Stimulated activated CD4-positive, alpha-beta T cell treated with anti-CD3 and anti-CD28 coated beads, Interleukin-1b, Interleukin-23, amount 100 ng/mL, for 24 hours (primary cell): ENCODE data around the gene CNTN4.
"Not testable (repeated sequence)": the region's sequence is repeated elsewhere in the genome, so short reads cannot be mapped to it uniquely, and the experiment has no call there.

Source experiments
- DNase-seq, 4 experiments: peaks; one replicate each; pipeline ENCODE4 v3.0.0-alpha.2; 2020; ENCODE audit warnings: low read depth in 4 of 4, low spot score in 1 of 4

Gene CNTN4

GRCh38 chr3:2896308-2896939 is 797.8 kb downstream of the CNTN4 start:
- no peak for DNase-seq

GRCh38 chr3:2897821-2898220 is 799.2 kb downstream of the CNTN4 start:
- DNase-seq: no peak

- DNase-seq: no peak
These were observed 800.1 kb downstream of the CNTN4 start for GRCh38 chr3:2898591-2899353.

- DNase-seq: no peak
These were observed 805.4 kb downstream of the CNTN4 start for GRCh38 chr3:2904054-2904453.

- no peak for DNase-seq
These were observed 810.2 kb downstream of the CNTN4 start for GRCh38 chr3:2908693-2909351.

- DNase-seq: no peak
These were observed 812.3 kb downstream of the CNTN4 start for GRCh38 chr3:2910997-2911396.

- DNase-seq: no peak
These were observed 817.2 kb downstream of the CNTN4 start for GRCh38 chr3:2915826-2916225.

- not testable (repeated sequence) for DNase-seq
These were observed 818.0 kb downstream of the CNTN4 start for GRCh38 chr3:2916640-2917039.

- DNase-seq: no peak
These were observed 821.4 kb downstream of the CNTN4 start for GRCh38 chr3:2920103-2920502.

- DNase-seq: no peak
These were observed 822.8 kb downstream of the CNTN4 start for GRCh38 chr3:2921452-2921851.

GRCh38 chr3:2921903-2922302 is 823.2 kb downstream of the CNTN4 start:
- no peak for DNase-seq

- no peak for DNase-seq
These were observed 824.7 kb downstream of the CNTN4 start for GRCh38 chr3:2923390-2923789.

GRCh38 chr3:2927259-2927658 is 828.6 kb downstream of the CNTN4 start:
- no peak for DNase-seq

- DNase-seq: no peak
These were observed 830.9 kb downstream of the CNTN4 start for GRCh38 chr3:2929574-2929973.

GRCh38 chr3:2931265-2931664 is 832.6 kb downstream of the CNTN4 start:
- no peak for DNase-seq

- DNase-seq: no peak
These were observed 835.9 kb downstream of the CNTN4 start for GRCh38 chr3:2934541-2934940.

- DNase-seq: no peak
These were observed 838.4 kb downstream of the CNTN4 start for GRCh38 chr3:2937055-2937454.

- no peak for DNase-seq
These were observed 838.9 kb downstream of the CNTN4 start for GRCh38 chr3:2937592-2937991.

- no peak for DNase-seq
These were observed 840.0 kb downstream of the CNTN4 start for GRCh38 chr3:2938711-2939110.

GRCh38 chr3:2940062-2940461 is 841.4 kb downstream of the CNTN4 start:
- no peak for DNase-seq

GRCh38 chr3:2944628-2945027 is 846.0 kb downstream of the CNTN4 start:
- no peak for DNase-seq

GRCh38 chr3:2945121-2945520 is 846.5 kb downstream of the CNTN4 start:
- no peak for DNase-seq
